Measurements from ENCODE around the gene MOV10.
"Not testable (repeated sequence)": the region's sequence is repeated elsewhere in the genome, so short reads cannot be mapped to it uniquely, and the experiment has no call there.

MOV10 gene

GRCh38 chr1:112727716-112728115 lies 53.3 kb downstream of the MOV10 start:
- no peaks in the 10 kb centered on the region for H3K4me1 ChIP-seq
- no peaks in the 10 kb centered on the region for H3K36me3 ChIP-seq
- no peak for TF ChIP-seq CTCF (IDR thresholded peaks at IDR 0.05; ENCODE audit: low read depth, low read length)
- H3K27me3 ChIP-seq, result no peaks in the 10 kb centered on the region
- H3K4me3 ChIP-seq (ENCODE audit: low read depth, low read length), result no peak overlapping the region
- H3K9me3 ChIP-seq, result no peaks in the 10 kb centered on the region
- DNase-seq, result no peak

GRCh38 chr1:112728306-112728971 lies 54.0 kb downstream of the MOV10 start:
- not testable (repeated sequence) for H3K4me3 ChIP-seq (ENCODE audit: low read depth, low read length); DNase-seq; H3K36me3 ChIP-seq; H3K27me3 ChIP-seq; H3K4me1 ChIP-seq; H3K9me3 ChIP-seq

GRCh38 chr1:112729011-112729410 lies 54.6 kb downstream of the MOV10 start:
- DNase-seq; H3K9me3 ChIP-seq; H3K4me1 ChIP-seq; H3K36me3 ChIP-seq; H3K27me3 ChIP-seq; H3K4me3 ChIP-seq (ENCODE audit: low read depth, low read length): not testable (repeated sequence)

GRCh38 chr1:112729909-112730308 lies 55.5 kb downstream of the MOV10 start:
- no peak for DNase-seq
- Histone ChIP-seq H3K27me3 (no peaks in the 10 kb centered on the region; the same call in 1 of the 2 replicates), H3K4me1 (no peaks in the 10 kb centered on the region), H3K4me3 (ENCODE audit: low read depth, low read length) (no peak overlapping the region), H3K9me3 (no peaks in the 10 kb centered on the region), H3K36me3 (no peaks in the 10 kb centered on the region)
- TF ChIP-seq CTCF (IDR thresholded peaks at IDR 0.05; ENCODE audit: low read depth, low read length), result no peak

GRCh38 chr1:112731451-112731850 lies 57.0 kb downstream of the MOV10 start:
- H3K36me3 ChIP-seq, result no peaks in the 10 kb centered on the region
- H3K27me3 ChIP-seq, result no peaks in the 10 kb centered on the region; the same call in 1 of the 2 replicates
- no peak for TF ChIP-seq CTCF (IDR thresholded peaks at IDR 0.05; ENCODE audit: low read depth, low read length)
- no peak overlapping the region for H3K4me3 ChIP-seq (ENCODE audit: low read depth, low read length)
- H3K4me1 ChIP-seq, result no peaks in the 10 kb centered on the region
- DNase-seq, result no peak
- no peaks in the 10 kb centered on the region for H3K9me3 ChIP-seq

- no peak for DNase-seq
- Histone ChIP-seq H3K4me3 (ENCODE audit: low read depth, low read length) (no peak overlapping the region), H3K27me3 (peaks cover 14% of the 10 kb centered on the region), H3K36me3 (no peaks in the 10 kb centered on the region), H3K4me1 (no peaks in the 10 kb centered on the region), H3K9me3 (peaks cover 3% of the 10 kb centered on the region; the same call in 1 of the 2 replicates)
- no peak for TF ChIP-seq CTCF (IDR thresholded peaks at IDR 0.05; ENCODE audit: low read depth, low read length)
Measured at GRCh38 chr1:112735752-112736151, 61.3 kb downstream of the MOV10 start.

- Histone ChIP-seq H3K4me3 (ENCODE audit: low read depth, low read length) (no peak overlapping the region), H3K9me3 (peaks cover 3% of the 10 kb centered on the region; the same call in 1 of the 2 replicates), H3K4me1 (no peaks in the 10 kb centered on the region), H3K27me3 (peaks cover 14% of the 10 kb centered on the region), H3K36me3 (no peaks in the 10 kb centered on the region)
- DNase-seq, result no peak
- TF ChIP-seq CTCF (IDR thresholded peaks at IDR 0.05; ENCODE audit: low read depth, low read length), result 0 out of 2 replicates have a peak, but pooled peaks have one; percentile 7
Measured at GRCh38 chr1:112737573-112737972, 63.1 kb downstream of the MOV10 start.
